CD4-positive, alpha-beta T cell treated with Interleukin-15 for 4 hours (primary cell): Measurements from ENCODE around the gene TMTC1.
"Not testable (repeated sequence)": the region's sequence is repeated elsewhere in the genome, so short reads cannot be mapped to it uniquely, and the experiment has no call there.

Experiments
- DNase-seq: peaks from one replicate; pipeline ENCODE4 v3.0.0-alpha.2; 2020; ENCODE audit warnings: low spot score

Gene TMTC1

GRCh38 chr12:29783773-29784666 lies at the start of gene TMTC1:
TSS of gene TMTC1 (minus strand) at chr12:29783942. CDS start at chr12:29783751, 191 bp downstream.
- DNase-seq: no peak

DNA sequence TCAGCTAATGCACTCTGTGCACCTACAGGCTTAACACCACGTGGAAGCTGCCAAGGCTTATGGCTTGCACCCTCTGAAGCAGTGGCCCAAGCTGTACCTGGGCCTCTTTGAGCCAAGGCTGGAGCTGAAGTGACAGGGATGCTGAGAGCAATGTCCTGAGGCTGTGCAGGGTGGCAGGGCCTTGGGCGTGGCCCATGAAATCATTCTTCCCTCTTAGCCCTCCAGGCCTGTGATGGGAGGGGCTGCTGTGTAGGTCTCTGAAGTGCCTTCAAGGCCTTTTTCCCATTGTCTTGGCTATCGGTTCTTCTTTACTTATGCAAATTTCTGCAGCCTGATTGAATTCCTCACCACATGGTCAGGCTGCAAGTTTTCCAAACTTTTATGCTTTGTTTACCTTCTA lies 47.4 kb upstream of the TMTC1 start:
- DNase-seq: no peak

DNA sequence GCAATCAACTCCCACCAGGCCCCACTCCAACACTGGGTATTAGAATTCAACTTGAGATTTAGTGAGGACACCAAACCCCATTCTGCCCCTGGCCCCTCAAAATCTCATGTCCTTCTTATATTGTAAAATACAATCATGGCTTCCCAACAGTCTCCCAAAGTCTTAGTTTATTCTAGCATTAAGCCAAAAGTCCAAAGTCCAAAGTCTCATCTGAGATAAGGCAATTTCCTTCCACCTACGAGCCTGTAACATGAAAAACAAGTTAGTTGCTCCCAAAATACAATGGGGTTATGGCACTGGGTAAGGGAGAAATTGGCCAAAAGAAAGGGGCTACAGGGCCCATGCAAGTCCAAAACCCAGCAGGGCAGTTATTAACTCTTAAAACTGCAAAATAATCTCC lies 46.6 kb upstream of the TMTC1 start:
- DNase-seq: no peak

DNA sequence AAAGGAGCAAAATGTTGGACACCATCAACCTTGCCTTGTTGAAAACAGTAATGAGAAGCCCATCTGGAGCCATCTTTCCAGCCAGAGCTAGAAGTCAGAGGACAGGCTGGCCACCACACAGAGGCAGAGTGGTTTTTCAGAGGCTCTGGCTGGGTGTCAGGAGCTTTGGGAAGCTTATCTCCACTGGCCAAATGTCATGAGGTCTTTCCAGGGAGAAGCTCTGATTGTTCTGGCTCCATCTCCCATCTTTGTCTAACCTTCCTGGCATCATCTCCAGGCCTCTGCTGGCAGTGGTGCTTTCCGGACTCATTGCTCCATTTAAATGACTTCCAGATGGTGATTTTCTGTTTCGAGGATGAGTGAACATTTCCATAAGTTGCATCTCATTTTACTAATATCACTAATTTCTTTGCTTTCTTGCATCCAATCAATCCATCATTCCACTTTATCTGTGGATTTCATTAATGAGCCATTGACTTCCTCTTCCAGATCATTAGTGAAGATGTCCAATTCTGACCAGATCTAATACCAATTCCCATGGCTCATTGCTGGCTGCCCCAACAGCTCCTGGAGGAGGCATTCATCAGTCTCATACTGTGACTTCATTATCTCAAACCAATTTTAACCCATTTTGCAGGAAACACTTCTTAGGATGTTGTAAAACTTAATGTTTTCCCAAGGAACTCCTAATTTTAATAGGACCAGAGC lies 35.3 kb upstream of the TMTC1 start:
- no peak for DNase-seq

DNA sequence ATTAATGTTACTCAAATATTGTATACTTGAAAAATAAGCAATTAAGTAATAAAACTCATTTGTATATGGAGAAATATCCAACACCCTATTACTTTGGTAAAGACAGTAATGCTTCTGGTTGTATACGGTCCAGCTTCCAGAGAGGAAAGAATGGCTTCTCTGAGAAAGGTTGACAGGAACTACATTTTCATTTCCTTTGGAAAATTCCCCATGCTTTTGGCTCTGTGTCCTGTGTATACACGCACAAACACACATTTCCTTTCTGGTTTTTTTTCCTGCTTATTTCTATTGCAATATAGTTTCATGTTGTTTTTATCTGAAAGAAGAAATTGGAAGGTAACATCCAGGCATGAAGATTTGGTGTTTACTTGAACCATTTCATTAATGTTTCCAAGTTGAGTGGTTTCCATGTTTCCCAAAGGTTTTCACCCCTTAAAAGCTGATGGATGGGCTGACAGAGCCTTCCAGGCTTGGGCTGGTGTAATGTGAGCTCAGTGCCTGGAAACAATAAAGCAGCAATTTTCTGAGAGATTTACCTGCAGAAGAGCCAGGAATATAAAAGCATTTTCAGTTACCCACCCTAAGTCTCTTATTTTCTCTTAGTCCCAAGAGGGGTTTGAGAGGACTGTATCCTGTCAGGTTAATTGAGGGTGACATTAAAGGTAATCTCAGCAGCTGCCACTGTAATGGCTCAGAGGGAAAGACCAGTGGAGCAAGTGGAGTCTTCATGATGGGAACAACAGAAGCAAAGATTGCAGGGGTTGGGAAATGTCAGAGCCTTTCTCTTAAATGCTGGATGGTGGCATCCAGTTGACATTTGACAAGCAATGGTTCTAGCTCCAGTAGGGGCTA lies 33.4 kb upstream of the TMTC1 start:
- no peak for DNase-seq

DNA sequence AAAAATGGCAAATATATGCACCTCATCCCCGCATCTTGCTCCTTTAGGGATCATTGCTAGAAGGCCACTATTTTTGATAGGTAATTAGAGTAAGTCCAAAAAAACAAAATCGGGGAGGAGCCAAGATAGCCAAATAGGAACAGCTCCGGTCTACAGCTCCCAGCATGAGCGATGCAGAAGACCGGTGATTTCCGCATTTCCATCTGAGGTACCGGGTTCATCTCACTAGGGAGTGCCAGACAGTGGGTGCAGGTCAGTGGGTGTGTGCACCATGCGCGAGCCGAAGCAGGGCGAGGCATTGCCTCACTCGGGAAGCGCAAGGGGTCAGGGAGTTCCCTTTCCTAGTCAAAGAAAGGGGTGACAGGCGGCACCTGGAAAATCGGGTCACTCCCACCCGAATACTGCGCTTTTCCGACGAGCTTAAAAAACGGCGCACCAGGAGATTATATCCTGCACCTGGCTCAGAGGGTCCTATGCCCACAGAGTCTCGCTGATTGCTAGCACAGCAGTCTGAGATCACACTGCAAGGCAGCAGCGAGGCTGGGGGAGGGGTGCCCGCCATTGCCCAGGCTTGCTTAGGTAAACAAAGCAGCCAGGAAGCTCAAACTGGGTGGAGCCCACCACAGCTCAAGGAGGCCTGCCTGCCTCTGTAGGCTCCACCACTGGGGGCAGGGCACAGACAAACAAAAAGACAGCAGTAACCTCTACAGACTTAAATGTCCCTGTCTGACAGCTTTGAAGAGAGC lies 26.0 kb upstream of the TMTC1 start:
- not testable (repeated sequence) for DNase-seq

DNA sequence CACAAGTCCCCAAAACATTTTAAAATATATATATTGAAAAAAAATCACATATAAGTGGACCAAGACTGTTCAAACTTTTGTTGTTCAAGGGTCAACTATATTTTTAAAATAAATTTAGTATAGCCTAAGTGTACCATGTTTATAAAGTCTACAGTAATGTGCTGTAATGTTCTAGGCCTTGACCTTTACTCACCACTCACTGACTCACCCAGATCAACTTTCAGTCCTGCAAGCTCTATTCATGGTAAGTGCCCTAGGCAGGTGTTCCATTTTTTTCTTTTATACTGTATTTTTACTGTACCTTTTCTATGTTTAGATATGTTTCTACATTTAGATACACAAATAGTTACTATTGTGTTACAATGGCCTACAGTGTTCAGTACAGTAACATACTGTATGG lies 23.4 kb upstream of the TMTC1 start:
- DNase-seq: no peak

- DNase-seq: no peak
These were observed 20.3 kb upstream of the TMTC1 start for GRCh38 chr12:29804019-29804418.

DNA sequence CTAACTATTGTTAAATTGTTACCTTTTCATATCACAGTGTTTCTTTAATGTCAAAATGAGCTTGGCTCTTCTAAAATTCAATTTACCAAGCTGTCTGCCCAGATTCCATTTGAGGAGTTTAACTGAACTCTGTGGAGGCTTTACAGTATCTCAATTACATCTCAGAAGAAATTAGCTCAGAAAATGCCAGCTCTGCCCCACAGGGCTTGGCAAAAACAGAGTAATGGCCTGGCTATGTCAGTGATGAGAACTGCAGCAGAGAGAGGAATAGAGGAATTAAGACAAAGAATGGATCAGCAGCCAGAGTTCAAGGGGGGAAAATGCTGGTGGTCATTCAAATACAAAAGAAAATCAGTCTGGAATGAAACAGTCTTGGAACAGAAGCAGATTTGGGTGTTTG lies 15.8 kb upstream of the TMTC1 start:
- DNase-seq: no peak

GRCh38 chr12:29797565-29798355 lies 14.0 kb upstream of the TMTC1 start:
- no peak for DNase-seq

DNA sequence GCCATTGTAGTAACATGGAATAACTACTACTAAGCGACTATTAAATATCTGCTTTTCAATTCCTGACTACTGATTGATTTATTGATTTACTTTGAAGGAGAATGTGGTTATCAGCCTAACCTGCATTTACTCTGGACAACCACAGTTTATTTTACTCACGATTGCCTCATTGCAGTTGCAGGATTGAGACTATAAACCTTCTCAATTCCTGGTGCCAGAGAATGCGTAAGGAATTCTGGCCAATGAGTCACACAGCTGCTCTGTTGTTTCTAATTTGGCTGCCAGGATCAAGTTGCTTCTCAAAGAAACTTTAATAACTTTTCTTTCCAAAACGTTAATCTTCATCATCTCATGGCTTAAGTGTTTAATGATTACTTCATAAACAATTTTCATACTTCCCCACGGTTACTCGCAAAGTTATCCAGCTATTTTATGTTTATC lies 13.1 kb upstream of the TMTC1 start:
- DNase-seq: no peak

DNA sequence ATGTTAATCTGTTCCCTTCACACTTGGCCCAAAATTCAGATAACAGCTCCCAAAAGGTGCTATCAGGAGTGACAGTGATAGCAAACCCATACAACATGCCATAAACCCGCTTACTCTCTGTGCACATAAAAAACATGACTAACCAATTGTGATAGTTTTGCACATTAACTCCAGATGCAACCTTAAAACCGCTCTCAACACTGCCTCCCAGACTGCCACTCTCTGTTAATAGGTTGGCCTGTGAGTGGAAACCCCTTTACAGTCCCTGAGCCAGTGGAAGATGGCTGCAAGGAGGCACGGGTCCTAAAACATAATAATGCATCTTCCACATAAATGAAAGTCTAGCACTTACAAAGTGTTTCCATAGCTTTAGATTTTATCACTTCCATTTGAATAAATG lies 12.0 kb upstream of the TMTC1 start:
- DNase-seq: no peak

DNA sequence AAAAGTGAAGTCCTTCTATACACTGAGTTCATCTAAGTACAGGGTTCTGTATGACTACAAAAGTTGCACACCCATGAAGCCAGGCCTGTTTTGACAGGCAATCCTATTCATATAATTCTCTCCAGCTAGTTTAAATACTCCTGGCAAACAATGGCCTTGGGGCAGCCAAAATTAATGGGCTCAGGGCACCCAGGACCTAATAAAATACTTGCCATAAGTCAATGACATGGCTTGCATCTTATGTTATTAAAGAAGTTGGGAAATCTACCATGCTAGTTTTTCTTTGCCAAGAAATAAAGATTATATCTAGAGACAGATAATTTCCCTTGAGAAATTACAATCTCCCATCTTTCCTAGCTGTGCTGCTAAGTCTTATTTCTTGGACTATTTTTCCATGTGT lies 11.1 kb upstream of the TMTC1 start:
- no peak for DNase-seq

GRCh38 chr12:29792853-29793252 lies 9.1 kb upstream of the TMTC1 start:
- DNase-seq: no peak

DNA sequence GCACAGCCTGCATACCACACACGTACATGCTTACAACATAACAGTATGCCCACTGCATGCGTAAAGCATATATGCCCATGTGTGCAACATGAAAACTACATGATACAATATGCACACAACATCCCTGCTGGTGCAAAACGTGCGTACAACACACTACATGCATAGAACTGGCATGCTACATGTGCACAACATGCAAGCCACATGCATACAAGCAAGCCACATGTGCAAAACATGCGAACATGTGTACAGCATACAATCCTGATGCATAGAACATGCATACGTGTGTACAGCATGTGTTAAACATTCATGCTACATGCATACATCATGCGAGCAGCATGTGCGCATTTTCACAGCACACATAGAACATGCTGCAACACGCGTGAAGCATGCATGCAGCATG lies 8.4 kb upstream of the TMTC1 start:
- DNase-seq: no peak

GRCh38 chr12:29782871-29783772 lies 620 bp downstream of the TMTC1 start:
- DNase-seq: no peak

- no peak for DNase-seq
These were observed 1.4 kb downstream of the TMTC1 start for GRCh38 chr12:29782285-29782870.

GRCh38 chr12:29781705-29782266 lies 2.0 kb downstream of the TMTC1 start:
- DNase-seq: no peak

- DNase-seq: no peak
These were observed 2.6 kb downstream of the TMTC1 start for GRCh38 chr12:29781188-29781587.
